Activated CD4-positive, alpha-beta T cell treated with anti-CD3 and anti-CD28 coated beads, Interleukin-2, Interleukin-6, amounts not matched to agents 100 ng/mL and 50 ng/mL, durations not matched to agents 16 hours and 8 hours (primary cell): ENCODE results near the gene SNTG2.
"Not testable (repeated sequence)": the region's sequence is repeated elsewhere in the genome, so short reads cannot be mapped to it uniquely, and the experiment has no call there.

ENCODE experiments used
- DNase-seq: peaks from one replicate; pipeline ENCODE4 v3.0.0-alpha.2; 2020

The SNTG2 gene

DNA sequence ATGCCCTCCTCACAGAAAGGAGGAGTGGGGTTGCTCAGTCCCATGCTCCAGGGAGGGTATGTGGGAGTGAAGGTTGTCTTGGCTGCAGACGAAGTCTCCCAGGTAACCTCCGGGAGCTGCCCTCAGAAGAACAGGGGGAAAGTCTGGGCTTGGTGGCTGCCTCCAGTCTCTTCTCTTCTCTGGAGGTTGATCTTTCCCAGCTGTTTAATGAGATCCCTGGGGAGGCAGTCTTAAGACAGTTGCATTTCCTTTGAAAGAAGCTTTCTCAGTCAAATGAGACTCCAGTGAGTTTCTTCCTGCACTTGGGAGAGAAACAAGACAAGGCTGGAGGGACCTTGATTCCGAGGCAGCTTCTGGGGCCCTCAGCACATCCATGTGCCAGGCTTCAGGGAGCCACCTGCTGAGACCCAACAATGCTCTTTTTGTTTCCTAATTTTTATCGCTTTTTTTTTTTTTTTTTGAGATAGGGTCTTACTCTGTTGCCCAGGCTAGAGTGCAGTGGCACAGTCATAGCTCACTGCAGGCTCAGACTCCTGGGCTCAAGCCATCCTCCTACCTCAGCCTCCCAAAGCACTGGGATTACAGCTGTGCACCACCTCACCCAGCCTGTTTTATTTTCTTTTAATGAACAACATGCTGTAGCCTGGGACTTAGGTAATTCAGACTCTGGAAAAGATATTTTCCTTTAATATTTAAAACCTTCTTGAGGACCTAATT, 390.9 kb downstream of the SNTG2 start:
- DNase-seq: no peak

DNA sequence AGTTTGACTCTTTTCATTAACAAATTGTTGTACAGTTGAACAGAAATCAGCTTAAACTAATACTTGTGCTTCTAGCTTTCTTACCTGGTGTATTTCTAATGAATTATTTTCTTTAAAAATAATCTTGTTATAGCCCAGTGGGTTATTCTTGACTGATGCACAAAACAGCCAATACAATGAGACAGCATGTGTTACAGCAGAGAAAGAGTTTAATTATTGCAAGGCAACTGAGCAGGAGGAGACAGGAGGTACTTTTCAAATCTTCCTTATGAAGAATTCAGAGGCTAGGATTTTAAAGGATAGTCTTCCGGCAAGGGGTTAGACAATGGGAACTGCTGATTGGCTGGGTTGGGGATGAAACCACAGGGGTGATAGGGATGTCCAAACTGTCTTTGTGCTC, 398.1 kb downstream of the SNTG2 start:
- DNase-seq: no peak

GRCh38 chr2:1350111-1350510, 399.5 kb downstream of the SNTG2 start:
- DNase-seq: no peak

DNA sequence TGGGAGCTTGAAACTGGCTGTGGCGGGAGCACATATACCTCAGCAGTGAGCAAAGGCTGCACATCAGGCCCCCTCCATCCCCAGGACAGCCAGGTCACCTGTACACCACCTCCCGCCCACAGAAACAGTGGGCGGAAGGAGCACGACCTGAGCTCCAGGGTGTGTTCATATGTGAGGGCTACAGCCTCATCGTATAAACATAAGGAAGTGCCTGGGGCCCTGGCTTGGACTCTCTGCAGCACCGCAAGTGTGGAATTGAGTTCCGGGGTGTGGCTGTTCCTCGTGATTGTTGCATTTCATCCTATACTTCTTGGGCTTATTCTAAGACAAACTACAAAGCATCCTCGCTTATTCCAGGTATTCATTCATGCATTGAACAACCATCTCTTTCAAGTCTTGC, 402.5 kb downstream of the SNTG2 start:
- no peak for DNase-seq

- no peak for DNase-seq
These were observed 402.9 kb downstream of the SNTG2 start for GRCh38 chr2:1353543-1353942.

DNA sequence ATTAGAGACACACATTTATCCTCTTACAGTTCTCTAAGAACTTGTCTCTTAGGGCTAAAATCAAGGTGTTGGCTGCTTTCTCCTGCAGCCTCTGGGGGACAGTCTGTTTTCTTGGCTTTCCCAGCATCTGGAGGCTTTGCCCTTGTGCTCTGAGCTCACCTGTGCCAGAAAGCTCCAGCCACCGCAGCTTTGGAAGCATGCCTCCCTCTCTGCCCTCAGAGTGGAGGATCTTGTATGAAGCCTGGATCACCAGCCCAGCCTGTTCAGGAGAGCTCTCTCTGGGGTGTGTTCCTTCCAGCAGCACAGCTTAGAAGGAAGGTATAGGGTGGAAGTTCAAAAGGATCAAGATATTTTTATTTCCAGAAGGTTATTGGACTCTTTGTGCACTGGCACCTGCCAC, 409.5 kb downstream of the SNTG2 start:
- no peak for DNase-seq

- no peak for DNase-seq
These were observed 410.1 kb downstream of the SNTG2 start for GRCh38 chr2:1360557-1361250.

DNA sequence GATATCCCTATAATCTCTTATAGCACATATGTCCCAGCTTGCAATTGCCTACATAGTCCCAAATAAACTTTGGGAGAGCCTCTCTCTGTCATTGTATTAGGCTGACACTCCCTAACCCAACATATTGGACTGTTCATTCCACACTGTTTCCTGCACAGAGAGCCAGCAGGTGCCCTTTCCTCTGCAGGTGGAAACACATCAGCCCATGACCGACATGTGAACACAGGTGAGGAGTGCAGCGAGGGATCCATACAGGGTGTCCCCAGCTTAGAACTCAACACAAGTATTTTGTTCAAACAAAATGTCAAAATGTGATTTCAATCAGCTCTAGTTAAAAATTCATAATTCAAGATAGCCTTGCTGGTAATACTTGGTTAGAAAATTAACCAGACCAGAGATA, 412.7 kb downstream of the SNTG2 start:
- DNase-seq: no peak

- DNase-seq: no peak
These were observed 416.0 kb downstream of the SNTG2 start for GRCh38 chr2:1366546-1367134.

DNA sequence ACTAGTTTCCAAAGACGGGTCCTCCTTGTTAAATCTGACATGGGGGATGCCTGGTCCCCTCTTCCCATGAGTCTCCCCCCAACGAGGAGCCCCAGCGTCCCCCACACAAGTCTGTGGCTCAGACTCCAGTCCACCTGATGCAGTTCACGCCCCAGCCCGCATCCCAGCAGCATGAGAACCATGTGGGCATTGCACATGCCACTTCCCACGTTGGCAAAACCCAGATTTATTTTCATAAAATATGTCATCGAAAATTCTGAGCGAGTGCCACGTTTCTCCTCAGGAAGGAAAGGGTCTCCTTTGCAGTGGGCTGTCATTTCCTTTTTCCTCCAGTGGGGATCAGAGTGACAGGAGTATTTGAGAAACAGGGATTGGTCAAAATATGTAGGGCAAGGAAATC, 417.0 kb downstream of the SNTG2 start:
- DNase-seq: no peak

DNA sequence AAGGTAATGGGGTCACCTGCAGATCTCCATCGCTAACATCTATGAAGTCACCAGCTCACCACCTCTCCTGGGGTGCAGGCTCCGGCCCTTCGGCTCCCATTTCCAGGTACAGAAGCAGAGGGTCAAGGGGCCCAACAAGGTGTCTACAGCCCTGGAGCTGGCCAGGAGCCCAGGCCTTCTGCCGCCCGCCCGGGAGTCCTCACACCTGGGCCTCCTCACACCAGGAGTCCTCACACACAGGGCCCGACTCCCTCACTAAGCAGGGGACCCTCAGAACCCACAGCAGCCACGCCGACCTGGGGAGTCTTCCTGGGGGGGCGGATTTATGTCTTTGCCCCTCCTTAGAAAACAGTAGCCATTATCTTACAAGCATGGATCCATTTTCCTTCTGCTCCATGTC, 419.3 kb downstream of the SNTG2 start:
- no peak for DNase-seq

DNA sequence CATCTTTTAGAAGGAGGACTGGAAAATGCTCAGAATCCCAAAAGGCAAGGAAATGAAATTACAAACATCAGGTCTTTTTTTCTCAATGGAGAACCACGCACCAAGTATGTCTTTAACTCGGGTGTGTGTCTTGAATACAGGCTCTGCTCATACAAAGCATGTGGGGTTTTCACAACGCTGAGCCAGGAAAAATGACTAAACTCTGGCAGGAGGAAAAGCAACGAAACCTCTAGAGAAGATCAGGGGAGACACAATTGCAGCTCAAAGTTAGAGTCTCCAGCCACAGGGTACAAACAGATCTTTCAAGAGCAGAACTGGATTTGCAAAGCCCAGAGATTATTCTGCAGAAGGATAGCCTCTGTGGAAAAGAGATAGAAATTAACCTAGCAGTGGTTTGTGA, 419.8 kb downstream of the SNTG2 start:
- no peak for DNase-seq

- DNase-seq: no peak
These were observed 420.4 kb downstream of the SNTG2 start for GRCh38 chr2:1371082-1371481.

GRCh38 chr2:1373830-1374229, 423.2 kb downstream of the SNTG2 start:
- no peak for DNase-seq

- no peak for DNase-seq
These were observed 423.6 kb downstream of the SNTG2 start for GRCh38 chr2:1374287-1374686.

- no peak for DNase-seq
These were observed 425.1 kb downstream of the SNTG2 start for GRCh38 chr2:1375794-1376193.

GRCh38 chr2:1377473-1377872, 426.8 kb downstream of the SNTG2 start:
- DNase-seq: no peak

- no peak for DNase-seq
These were observed 428.0 kb downstream of the SNTG2 start for GRCh38 chr2:1378456-1379150.

DNA sequence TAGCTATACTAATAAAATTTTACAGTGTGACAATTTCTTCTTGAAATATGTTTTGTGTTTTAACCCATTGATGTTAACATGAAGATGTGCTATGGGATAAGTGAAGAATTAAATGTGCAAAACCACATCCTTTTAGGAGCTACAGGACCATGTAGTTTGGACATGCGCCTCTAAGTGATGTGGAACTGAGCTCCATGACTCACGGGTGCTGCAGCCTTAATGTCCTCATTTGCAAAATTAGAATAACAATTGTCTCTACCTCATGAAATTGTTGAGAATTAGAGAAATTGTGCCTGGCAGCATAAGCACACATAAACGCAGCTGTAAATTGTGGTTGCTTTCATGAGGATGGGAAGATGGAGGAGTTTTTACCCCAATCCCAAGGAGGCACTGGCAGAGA, 431.0 kb downstream of the SNTG2 start:
- DNase-seq: no peak

GRCh38 chr2:1387954-1388725, 437.5 kb downstream of the SNTG2 start:
- DNase-seq: not testable (repeated sequence)

DNA sequence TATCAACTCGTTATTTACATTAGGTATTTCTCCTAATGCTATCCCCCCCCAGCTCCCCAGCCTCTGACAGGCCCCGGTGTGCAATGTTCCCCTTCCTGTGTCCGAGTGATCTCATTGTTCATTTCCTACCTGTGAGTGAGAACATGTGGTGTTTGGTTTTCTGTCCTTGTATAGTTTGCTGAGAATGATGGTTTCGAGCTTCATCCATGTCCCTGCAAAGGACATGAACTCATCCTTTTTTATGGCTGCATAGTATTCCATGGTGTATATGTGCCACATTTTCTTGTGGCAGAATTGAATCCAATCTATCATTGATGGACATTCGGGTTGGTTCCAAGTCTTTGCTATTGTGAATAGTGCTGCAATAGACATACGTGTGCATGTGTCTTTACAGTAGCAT, 439.5 kb downstream of the SNTG2 start:
- not testable (repeated sequence) for DNase-seq

GRCh38 chr2:1393321-1393720, 442.7 kb downstream of the SNTG2 start:
- no peak for DNase-seq
